ENCODE measurements around the gene FLRT2.

The FLRT2 gene, protein sequence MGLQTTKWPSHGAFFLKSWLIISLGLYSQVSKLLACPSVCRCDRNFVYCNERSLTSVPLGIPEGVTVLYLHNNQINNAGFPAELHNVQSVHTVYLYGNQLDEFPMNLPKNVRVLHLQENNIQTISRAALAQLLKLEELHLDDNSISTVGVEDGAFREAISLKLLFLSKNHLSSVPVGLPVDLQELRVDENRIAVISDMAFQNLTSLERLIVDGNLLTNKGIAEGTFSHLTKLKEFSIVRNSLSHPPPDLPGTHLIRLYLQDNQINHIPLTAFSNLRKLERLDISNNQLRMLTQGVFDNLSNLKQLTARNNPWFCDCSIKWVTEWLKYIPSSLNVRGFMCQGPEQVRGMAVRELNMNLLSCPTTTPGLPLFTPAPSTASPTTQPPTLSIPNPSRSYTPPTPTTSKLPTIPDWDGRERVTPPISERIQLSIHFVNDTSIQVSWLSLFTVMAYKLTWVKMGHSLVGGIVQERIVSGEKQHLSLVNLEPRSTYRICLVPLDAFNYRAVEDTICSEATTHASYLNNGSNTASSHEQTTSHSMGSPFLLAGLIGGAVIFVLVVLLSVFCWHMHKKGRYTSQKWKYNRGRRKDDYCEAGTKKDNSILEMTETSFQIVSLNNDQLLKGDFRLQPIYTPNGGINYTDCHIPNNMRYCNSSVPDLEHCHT

GRCh38 chr14:85529803-85530574 lies at the start of gene FLRT2:
Gene FLRT2, plus strand, starts transcription at chr14:85530144. Its CDS starts 91,371 bp downstream, at chr14:85621515.
- no peak for DNase-seq

GRCh38 chr14:85481471-85481870 lies 48.5 kb upstream of the FLRT2 start:
- no peak for DNase-seq

GRCh38 chr14:85482552-85482951 lies 47.4 kb upstream of the FLRT2 start:
- no peak for DNase-seq

DNA sequence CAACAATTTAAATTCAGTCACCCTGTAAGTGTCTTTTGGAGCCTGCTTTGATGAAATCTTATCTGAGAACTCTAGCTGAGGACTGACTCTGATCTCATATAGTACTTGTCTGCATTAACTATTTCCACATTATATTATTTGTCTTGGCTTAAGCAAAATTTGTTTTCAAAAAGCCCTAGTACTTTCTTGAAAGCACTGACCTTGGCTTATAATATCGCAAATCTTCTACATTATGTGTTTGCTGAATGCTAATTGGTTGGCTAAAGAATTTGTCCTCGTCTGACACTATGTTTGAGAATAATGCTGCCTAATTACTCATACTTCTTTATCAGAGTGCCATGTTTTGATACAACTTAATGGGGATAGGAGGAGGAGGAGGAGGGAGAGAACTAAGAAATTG lies 46.9 kb upstream of the FLRT2 start:
- no peak for DNase-seq

- no peak for DNase-seq
Measured at GRCh38 chr14:85483652-85484051, 46.3 kb upstream of the FLRT2 start.

DNA sequence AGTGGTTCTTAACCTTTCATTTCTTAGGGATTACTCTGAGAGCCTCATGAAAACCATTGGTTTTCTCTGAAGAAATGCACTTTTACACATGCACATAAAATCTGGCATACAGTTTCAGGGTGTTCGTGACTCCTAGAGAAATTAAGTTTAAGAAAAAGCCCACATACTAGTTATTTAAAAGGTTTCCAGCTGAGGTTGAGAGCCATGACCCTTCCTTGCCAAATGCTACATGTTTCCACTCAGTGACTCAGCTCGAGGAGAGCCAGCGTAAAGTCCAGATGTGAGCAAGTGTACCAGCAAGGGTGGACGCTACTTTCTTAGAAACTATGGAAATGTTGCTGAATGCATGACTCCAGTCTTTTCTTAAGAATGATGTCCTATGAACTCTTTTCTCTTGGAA lies 42.7 kb upstream of the FLRT2 start:
- DNase-seq, result no peak

DNA sequence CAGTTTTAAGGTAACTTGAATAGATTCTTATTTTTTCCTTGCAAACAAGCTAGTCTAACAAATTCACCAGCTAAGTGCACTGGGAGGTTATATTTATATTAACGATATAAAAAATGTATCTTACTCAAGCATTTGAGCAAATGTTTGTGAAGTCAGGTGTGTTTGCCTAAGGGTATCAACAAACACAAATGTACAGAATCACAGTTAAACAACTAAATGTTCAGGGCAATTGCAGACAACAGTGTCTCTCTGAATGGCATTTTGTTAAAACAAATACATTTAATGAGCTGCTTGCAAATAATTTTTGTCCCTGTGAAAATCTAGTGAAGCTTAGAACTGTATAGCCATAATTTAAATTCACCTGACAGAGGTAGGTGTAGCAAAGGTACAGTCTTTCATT lies 28.2 kb upstream of the FLRT2 start:
- DNase-seq, result no peak

- DNase-seq, result no peak
Measured at GRCh38 chr14:85508863-85509262, 21.1 kb upstream of the FLRT2 start.

GRCh38 chr14:85512451-85512850 lies 17.5 kb upstream of the FLRT2 start:
- no peak for DNase-seq

GRCh38 chr14:85514487-85514886 lies 15.5 kb upstream of the FLRT2 start:
- no peak for DNase-seq

- no peak for DNase-seq
Measured at GRCh38 chr14:85516239-85517113, 13.5 kb upstream of the FLRT2 start.

DNA sequence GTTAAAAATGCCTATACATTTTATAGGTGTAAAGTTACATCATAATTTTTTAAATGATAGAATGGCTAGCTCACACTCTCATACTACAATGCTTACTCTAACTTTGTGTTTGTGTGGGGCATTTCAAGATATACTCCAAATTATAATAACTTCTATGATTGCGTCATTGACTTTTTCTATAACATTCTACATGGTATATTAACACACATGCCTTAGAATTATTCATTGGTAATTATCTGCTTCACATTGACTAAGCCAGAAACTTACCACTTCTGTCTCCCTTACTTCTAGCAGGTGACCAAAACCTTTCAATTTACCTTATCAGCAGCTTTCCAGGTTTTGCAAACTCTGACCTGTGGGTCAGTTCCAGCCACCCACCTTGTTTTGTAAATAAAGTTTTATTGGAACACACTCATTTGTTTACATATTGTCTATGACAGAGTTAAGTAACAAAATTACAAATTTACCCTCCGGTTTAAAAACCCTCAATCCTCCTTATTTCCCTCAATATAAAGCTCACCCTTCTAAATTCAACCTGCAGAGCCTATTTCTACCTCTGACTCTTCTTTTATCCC lies 12.7 kb upstream of the FLRT2 start:
- no peak for DNase-seq

DNA sequence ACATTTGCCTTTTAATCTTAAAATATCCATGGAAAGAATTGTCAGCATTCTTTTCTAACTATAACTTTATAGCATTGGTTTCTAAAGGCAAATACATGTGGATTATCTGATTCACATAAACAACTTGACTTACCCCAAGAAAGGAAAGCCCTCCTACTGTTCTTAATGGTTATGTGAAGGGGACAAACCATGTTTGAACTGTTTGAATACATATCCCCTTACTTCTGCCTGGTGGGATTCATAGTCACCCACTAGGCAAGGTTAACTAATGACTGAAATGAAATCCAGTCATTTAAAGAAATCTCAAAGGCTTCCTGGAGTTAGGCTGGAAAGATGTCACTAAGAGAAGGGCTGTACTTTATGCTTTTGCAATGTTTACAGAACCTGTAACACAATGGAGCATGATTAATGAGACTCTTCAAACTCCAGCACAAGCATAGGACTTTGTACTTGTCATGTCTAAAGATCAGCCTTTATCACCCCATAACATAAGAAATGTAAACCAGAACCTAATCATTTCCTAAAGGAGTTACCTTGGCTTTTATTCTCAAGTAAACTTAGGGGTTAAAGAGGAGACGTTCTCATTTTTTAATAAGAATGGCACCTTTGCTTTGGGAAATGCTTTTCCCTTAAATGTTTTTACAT lies 10.2 kb upstream of the FLRT2 start:
- DNase-seq, result peak; percentile 17

DNA sequence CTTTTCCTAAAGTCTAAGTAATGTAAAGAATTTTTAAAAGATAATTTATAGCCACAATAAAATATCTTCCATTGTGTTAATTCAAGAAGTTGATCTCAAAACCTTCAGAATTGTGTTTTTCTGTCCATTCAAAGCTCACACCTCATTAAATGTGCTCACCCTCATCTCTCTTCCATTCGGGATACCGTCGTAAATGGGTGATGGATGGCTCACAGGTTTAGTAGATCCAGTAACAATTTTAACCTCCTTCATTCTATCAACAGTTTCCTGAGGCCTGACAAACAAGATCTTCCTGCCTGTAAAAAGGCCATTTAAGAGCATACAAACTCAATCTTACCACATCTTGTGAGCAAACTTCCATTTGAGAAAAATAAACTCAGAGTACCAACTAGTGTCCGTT lies 9.4 kb upstream of the FLRT2 start:
- DNase-seq, result no peak

- DNase-seq, result no peak
Measured at GRCh38 chr14:85523624-85524023, 6.3 kb upstream of the FLRT2 start.

- DNase-seq, result no peak
Measured at GRCh38 chr14:85527006-85527405, 2.9 kb upstream of the FLRT2 start.

DNA sequence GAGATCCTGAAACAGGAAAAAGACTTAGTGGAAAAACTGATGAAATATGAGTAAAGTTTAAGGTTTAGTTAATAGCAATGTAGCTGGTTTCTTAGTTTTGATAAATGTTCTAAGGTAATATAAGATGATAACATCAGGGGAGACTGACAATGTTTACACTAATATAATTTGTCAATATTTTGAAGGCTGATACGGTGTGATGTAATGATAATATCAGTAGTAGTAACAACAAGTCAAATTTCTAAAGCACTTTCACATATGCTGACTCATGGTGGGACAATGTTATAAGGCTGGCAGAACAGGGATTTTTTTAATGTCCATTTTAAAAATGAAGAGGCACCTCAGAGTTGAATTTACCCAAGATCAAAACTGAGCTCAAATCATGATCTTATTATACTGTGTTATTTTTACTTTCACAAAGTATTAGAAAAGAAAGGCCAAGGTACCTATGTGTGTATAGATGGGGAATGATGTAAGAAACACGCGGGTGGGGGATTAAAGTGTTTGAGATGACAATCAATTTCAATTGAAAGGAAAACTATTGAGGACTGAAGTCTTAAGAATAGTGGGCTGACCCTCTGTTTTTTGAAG lies 2.4 kb upstream of the FLRT2 start:
- DNase-seq, result no peak

GRCh38 chr14:85528080-85528896 lies 1.7 kb upstream of the FLRT2 start:
- DNase-seq, result peak; percentile 19

- DNase-seq, result no peak
Measured at GRCh38 chr14:85528897-85529631, 880 bp upstream of the FLRT2 start.

DNA sequence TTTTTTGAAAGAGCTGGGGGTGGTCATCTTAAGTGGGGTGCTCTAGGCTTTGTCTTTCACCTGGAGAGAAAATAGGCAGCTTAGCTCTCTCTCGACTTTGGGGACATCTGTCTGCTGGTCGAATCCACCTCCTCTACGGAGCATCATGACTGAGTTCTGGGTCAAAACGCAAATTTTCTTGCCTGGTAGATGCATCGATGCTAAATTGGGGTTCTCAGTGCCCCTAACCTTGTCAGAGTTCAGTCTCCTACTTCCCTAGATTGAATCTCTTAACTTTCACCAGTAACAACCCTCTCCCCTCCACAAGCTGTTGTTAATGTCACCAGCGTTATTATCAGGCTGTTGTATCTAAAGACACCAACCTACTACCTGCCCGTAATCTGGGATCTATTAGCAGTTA lies 682 bp downstream of the FLRT2 start:
- no peak for DNase-seq

Data from DMS79 treated with DMSO at 0.1 percent for 48 hours (cell line).